ENCODE data around the gene MAPKBP1. TPM values are rescaled to one million over a fixed set of nuclear protein-coding genes. Genes with fewer than 3 reads are reported as not detected.

MAPKBP1 gene
- polyA plus RNA-seq, 1 donor from 2014 or later: 30.3 TPM

GRCh38 chr15:41809526-41810220, 35.4 kb downstream of the MAPKBP1 start:
- H3K36me3 ChIP-seq (ENCODE audit: insufficient read depth, low read length): no peaks in the 10 kb centered on the region
- H3K9ac ChIP-seq (ENCODE audit: low read length): no peak overlapping the region
- no peak for TF ChIP-seq RAD21 (conservative IDR thresholded peaks at IDR 0.05)
- TF ChIP-seq POLR2AphosphoS5 (IDR thresholded peaks at IDR 0.05): no peak
- TF ChIP-seq SMC3 (conservative IDR thresholded peaks at IDR 0.05; ENCODE audit: poor library complexity): no peak
- TF ChIP-seq EZH2 (IDR thresholded peaks at IDR 0.05; ENCODE audit: borderline replicate concordance, insufficient read depth, low read length, poor library complexity, severe bottlenecking): no peak
- TF ChIP-seq EP300 (conservative IDR thresholded peaks at IDR 0.05; ENCODE audit: poor library complexity, severe bottlenecking): no peak
- TF ChIP-seq CTCF (IDR thresholded peaks at IDR 0.05; ENCODE audit: poor library complexity, severe bottlenecking): no peak
- no peak for TF ChIP-seq TAF1 (IDR thresholded peaks at IDR 0.05; ENCODE audit: low read depth)
- no peak for TF ChIP-seq REST (IDR thresholded peaks at IDR 0.05; ENCODE audit: borderline replicate concordance)
- TF ChIP-seq MXI1 (conservative IDR thresholded peaks at IDR 0.05; ENCODE audit: poor library complexity, severe bottlenecking): no peak
- no peak overlapping the region for H3K4me2 ChIP-seq (ENCODE audit: low read length)
- no peak overlapping the region for H2AFZ ChIP-seq (ENCODE audit: low read depth, low read length)
- no peaks in the 10 kb centered on the region for H3K27me3 ChIP-seq (ENCODE audit: insufficient read depth, low read depth, low read length)
- no peaks in the 10 kb centered on the region for H3F3A ChIP-seq (ENCODE audit: insufficient read depth, low read length, poor library complexity, severe bottlenecking)
- no peaks in the 10 kb centered on the region for H3K79me2 ChIP-seq (replicated peaks; ENCODE audit: insufficient read depth, low read length)
- H4K20me1 ChIP-seq (ENCODE audit: insufficient read depth): no peaks in the 10 kb centered on the region
- H3K9me2 ChIP-seq (ENCODE audit: insufficient read depth, low read length): no peaks in the 10 kb centered on the region
- no peaks in the 10 kb centered on the region for H3K9me3 ChIP-seq (ENCODE audit: low read length)
- no peak overlapping the region for H3K4me3 ChIP-seq (ENCODE audit: low read length)
- H3K27ac ChIP-seq (ENCODE audit: low read length): no peak overlapping the region

GRCh38 chr15:41810651-41811431, 36.6 kb downstream of the MAPKBP1 start:
- no peak overlapping the region for H2AFZ ChIP-seq (ENCODE audit: low read depth, low read length)
- no peak overlapping the region for H3K4me2 ChIP-seq (ENCODE audit: low read length)
- no peak overlapping the region for H3K27ac ChIP-seq (ENCODE audit: low read length)
- no peaks in the 10 kb centered on the region for H3K36me3 ChIP-seq (ENCODE audit: insufficient read depth, low read length)
- H3K9me3 ChIP-seq (ENCODE audit: low read length): no peaks in the 10 kb centered on the region
- H4K20me1 ChIP-seq (ENCODE audit: insufficient read depth): no peaks in the 10 kb centered on the region
- H3K79me2 ChIP-seq (replicated peaks; ENCODE audit: insufficient read depth, low read length): no peaks in the 10 kb centered on the region
- H3K9ac ChIP-seq (ENCODE audit: low read length): no peak overlapping the region
- H3K4me3 ChIP-seq (ENCODE audit: low read length): no peak overlapping the region
- H3K27me3 ChIP-seq (ENCODE audit: insufficient read depth, low read depth, low read length): no peaks in the 10 kb centered on the region
- TF ChIP-seq SMC3 (conservative IDR thresholded peaks at IDR 0.05; ENCODE audit: poor library complexity): no peak
- no peak for TF ChIP-seq MXI1 (conservative IDR thresholded peaks at IDR 0.05; ENCODE audit: poor library complexity, severe bottlenecking)
- TF ChIP-seq EZH2 (IDR thresholded peaks at IDR 0.05; ENCODE audit: borderline replicate concordance, insufficient read depth, low read length, poor library complexity, severe bottlenecking): no peak
- no peak for TF ChIP-seq POLR2AphosphoS5 (IDR thresholded peaks at IDR 0.05)
- no peak for TF ChIP-seq REST (IDR thresholded peaks at IDR 0.05; ENCODE audit: borderline replicate concordance)
- no peak for TF ChIP-seq RAD21 (conservative IDR thresholded peaks at IDR 0.05)
- no peak for TF ChIP-seq CTCF (IDR thresholded peaks at IDR 0.05; ENCODE audit: poor library complexity, severe bottlenecking)
- H3K9me2 ChIP-seq (ENCODE audit: insufficient read depth, low read length): no peaks in the 10 kb centered on the region
- no peaks in the 10 kb centered on the region for H3F3A ChIP-seq (ENCODE audit: insufficient read depth, low read length, poor library complexity, severe bottlenecking)

Data from neural cell (in vitro differentiated cells).